OCI-LY7 (cell line): ENCODE data around the gene NELFCD. TPM values are rescaled to one million over a fixed set of nuclear protein-coding genes. Genes with fewer than 3 reads are reported as not detected.
A peak's percentile ranks its signal among the peaks of the same experiment; 100 is the strongest.

Source experiments
- BruUV-seq: library from RNA; stranded (reverse); fragments of 400-500 nt; replicated peaks from 2 replicates; lab custom pipeline; 2021; lab: Mats Ljungman, UMichigan
- CTCF ChIA-PET: fragments of 300-600 bp; sonication (Branson Sonifier 250); formaldehyde crosslinking; loops from one replicate; lab custom pipeline; 2022; ENCODE audit warnings: antibody characterized with exemption; ENCODE audit not compliant: unreplicated experiment; lab: Charles Lee
- POLR2A ChIA-PET: fragments of 300-600 bp; sonication (Branson Sonifier 250); formaldehyde crosslinking; loops from one replicate; lab custom pipeline; 2022; ENCODE audit warnings: antibody characterized with exemption; lab: Charles Lee
- DNase-seq: peaks from one replicate; pipeline ENCODE4 v3.0.0-alpha.2; 2015; ENCODE audit warnings: low spot score
- H2AFZ ChIP-seq: fragments of 200-600 bp; sonication (generic), shearing (Covaris generic); 2 replicates; pipeline ENCODE4 v1.6.1; 2014; ENCODE audit warnings: mild to moderate bottlenecking, antibody characterized with exemption, low read length, moderate library complexity
- H3K27ac ChIP-seq: fragments of 200-600 bp; sonication (generic); 2 replicates; pipeline ENCODE4 v1.5.1; 2014; ENCODE audit warnings: mixed run types, low read depth, mild to moderate bottlenecking, moderate library complexity, low read length, inconsistent platforms; ENCODE audit not compliant: poor library complexity, severe bottlenecking
- H3K36me3 ChIP-seq: fragments of 200-600 bp; sonication (generic); 2 replicates; pipeline ENCODE4 v1.6.1; 2014; ENCODE audit warnings: mild to moderate bottlenecking, antibody characterized with exemption, low read length, moderate library complexity, mixed read lengths; ENCODE audit not compliant: insufficient read depth
- H3K4me1 ChIP-seq: fragments of 200-600 bp; sonication (generic); 2 replicates; pipeline ENCODE4 v1.5.1; 2014; ENCODE audit warnings: mild to moderate bottlenecking, low read length; ENCODE audit not compliant: insufficient read depth, poor library complexity, severe bottlenecking
- H3K4me2 ChIP-seq: fragments of 200-600 bp; sonication (generic); 2 replicates; pipeline ENCODE4 v1.6.1; 2014; ENCODE audit warnings: mild to moderate bottlenecking, low read length
- H3K4me3 ChIP-seq: fragments of 200-600 bp; sonication (generic); 2 replicates; pipeline ENCODE4 v1.5.1; 2014; ENCODE audit warnings: mild to moderate bottlenecking, low read depth, low read length; ENCODE audit not compliant: poor library complexity, severe bottlenecking
- H3K79me2 ChIP-seq: fragments of 200-600 bp; sonication (generic); 2 replicates; pipeline ENCODE4 v1.6.1; 2016; ENCODE audit warnings: low read depth, mild to moderate bottlenecking, low read length, moderate library complexity, mixed read lengths; ENCODE audit not compliant: insufficient read depth
- H3K9me2 ChIP-seq: fragments of 200-600 bp; sonication (generic); 2 replicates; pipeline ENCODE4 v1.6.1; 2016; ENCODE audit warnings: mild to moderate bottlenecking, low read length, mixed read lengths; ENCODE audit not compliant: insufficient read depth
- H3K9me3 ChIP-seq: fragments of 200-600 bp; sonication (generic); 2 replicates; pipeline ENCODE4 v1.6.1; 2014; ENCODE audit warnings: mild to moderate bottlenecking, mixed run types, low read length, mixed read lengths
- H4K20me1 ChIP-seq: fragments of 200-600 bp; sonication (generic); 2 replicates; pipeline ENCODE4 v1.6.1; 2014; ENCODE audit warnings: mild to moderate bottlenecking, antibody characterized with exemption, low read length, moderate library complexity, mixed read lengths; ENCODE audit not compliant: insufficient read depth
- EZH2phosphoT487 ChIP-seq: fragments of 200-600 bp; sonication (generic); IDR thresholded peaks from 2 replicates; pipeline ENCODE4 v1.6.1; 2018; ENCODE audit warnings: low read depth, borderline replicate concordance, mild to moderate bottlenecking, mixed run types, antibody characterized with exemption, low read length, moderate library complexity, mixed read lengths
- intact Hi-C: fragments of 100-400 bp; cut with micrococcal nuclease; formaldehyde crosslinking; loops from one replicate; pipeline ENCODE4 v1.10.0; 2022; ENCODE audit not compliant: unreplicated experiment
- total RNA-seq, 2 experiments: library from RNA; depleted of rRNA in 1 of 2; stranded (reverse); fragments of >200 nt in 1 of 2; shearing (Covaris generic) in 1 of 2; gene quantifications; 2 replicates each; pipeline ENCODE4 v1.2.3, GENCODE V29; 2014 to 2022
- TF ChIP-seq, protein P1 (sequence below): fragments of 200-600 bp; sonication (generic); conservative IDR thresholded peaks from 2 replicates; pipeline ENCODE4 v1.5.1; 2014; ENCODE audit warnings: mild to moderate bottlenecking, antibody characterized with exemption, low read length, moderate library complexity, mixed read lengths

NELFCD gene
- total RNA-seq, 2 experiments from 2014 or later = 90.7 to 143 TPM

DNA sequence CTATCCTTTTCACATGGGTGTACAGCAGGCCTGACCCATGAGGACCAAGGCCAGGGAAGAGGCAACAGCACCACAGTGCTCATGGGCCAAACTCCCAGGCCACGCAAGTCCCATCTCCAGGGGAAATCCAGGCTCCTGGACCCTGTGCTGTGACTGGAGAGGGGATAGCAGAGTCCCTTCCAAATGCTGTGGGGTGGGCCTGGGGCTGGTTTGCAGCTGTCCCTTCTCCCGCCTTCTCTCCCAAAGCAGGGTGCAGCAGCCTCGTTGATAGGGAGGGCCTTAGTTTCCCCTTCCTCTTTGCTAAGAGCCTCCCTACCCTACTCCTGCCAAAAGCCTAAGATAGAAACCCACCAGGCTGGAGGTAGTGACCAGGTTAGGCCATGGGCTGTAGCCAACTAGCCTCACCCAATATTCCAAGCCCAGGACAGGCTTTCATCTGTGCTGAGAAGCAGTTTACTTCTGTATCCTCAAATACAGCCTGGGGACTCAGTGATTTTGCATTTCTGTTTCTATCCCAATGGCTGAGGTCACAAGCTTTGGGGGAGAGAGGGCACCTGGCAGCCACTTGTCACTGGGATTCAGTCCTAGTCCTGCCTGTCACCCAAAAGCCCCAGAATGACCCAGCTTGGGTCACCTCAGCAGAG, 24.6 kb downstream of the NELFCD start:
- Histone ChIP-seq H3K4me2 (peak overlapping the region; percentile 94), H3K27ac (peak overlapping the region; percentile 85), H3K4me1 (peaks cover 68% of the 10 kb centered on the region), H3K4me3 (peak overlapping the region; percentile 74), H4K20me1 (no peaks in the 10 kb centered on the region), H2AFZ (peak overlapping the region; percentile 50; the same call in 1 of the 2 replicates), H3K79me2 (peaks cover 19% of the 10 kb centered on the region; the same call in 1 of the 2 replicates), H3K36me3 (peaks cover 28% of the 10 kb centered on the region), H3K9me3 (no peaks in the 10 kb centered on the region), H3K9me2 (no peaks in the 10 kb centered on the region)
- POLR2A ChIA-PET = interaction anchor here (1.0 to 2.3 kb wide), 2 partner anchors 38 to 98 kb away, joined by 4 to 5 read pairs; no protein-coding TSS in a partner anchor
- DNase-seq = peak; percentile 20
- intact Hi-C loops = loop anchor here (1.0 to 10.0 kb wide), 5 partner anchors 24 to 353 kb away; partner anchors contain the start of genes NELFCD, PRELID3B and ZNF831
- CTCF ChIA-PET = no interaction called here
- TF ChIP-seq, protein P1, sequence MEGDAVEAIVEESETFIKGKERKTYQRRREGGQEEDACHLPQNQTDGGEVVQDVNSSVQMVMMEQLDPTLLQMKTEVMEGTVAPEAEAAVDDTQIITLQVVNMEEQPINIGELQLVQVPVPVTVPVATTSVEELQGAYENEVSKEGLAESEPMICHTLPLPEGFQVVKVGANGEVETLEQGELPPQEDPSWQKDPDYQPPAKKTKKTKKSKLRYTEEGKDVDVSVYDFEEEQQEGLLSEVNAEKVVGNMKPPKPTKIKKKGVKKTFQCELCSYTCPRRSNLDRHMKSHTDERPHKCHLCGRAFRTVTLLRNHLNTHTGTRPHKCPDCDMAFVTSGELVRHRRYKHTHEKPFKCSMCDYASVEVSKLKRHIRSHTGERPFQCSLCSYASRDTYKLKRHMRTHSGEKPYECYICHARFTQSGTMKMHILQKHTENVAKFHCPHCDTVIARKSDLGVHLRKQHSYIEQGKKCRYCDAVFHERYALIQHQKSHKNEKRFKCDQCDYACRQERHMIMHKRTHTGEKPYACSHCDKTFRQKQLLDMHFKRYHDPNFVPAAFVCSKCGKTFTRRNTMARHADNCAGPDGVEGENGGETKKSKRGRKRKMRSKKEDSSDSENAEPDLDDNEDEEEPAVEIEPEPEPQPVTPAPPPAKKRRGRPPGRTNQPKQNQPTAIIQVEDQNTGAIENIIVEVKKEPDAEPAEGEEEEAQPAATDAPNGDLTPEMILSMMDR = no peak
- TF ChIP-seq EZH2phosphoT487 = no peak
- no TSS peak for BruUV-seq

DNA sequence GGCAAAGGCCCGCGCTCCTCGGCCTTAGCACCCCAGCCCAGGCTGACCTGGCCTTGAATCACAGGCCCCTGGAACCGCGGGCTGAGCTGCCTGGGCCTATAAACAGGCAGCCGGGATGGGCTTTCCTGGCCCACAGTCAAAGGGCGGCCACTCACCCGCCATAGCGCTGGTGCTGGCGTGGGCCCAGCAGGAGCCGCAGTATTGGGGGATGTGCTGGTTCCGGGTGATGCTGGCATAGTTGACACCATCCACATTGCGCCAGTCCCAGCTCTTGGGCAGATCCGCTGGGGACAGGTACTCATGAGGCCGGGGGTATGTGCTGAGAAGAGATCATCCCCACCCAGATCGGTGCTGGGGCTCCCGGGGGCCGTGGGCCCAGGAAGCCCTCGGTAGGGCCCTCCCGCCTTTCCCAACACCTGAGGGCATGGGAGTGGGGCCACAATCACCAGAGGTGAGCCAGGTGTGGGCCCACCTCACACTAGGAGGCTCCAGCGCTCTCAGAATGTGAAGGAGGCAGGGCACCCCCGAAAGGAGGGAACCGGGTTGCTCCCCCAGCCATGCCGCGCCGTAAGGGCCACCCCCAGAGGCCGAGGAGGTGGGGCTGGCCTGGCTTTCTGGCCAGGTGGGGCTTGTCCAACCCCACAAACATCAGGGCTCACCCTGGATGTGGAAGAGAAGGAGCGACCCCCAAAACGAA, 25.3 kb downstream of the NELFCD start:
- Histone ChIP-seq H2AFZ (peak overlapping the region; percentile 50; the same call in 1 of the 2 replicates), H3K27ac (peak overlapping the region; percentile 85), H4K20me1 (no peaks in the 10 kb centered on the region), H3K4me2 (peak overlapping the region; percentile 94), H3K36me3 (peaks cover 22% of the 10 kb centered on the region), H3K9me3 (no peaks in the 10 kb centered on the region), H3K4me3 (peak overlapping the region; percentile 74), H3K9me2 (no peaks in the 10 kb centered on the region), H3K4me1 (peaks cover 70% of the 10 kb centered on the region), H3K79me2 (peaks cover 19% of the 10 kb centered on the region; the same call in 1 of the 2 replicates)
- no peak for TF ChIP-seq EZH2phosphoT487
- TF ChIP-seq, protein P1 = no peak
- intact Hi-C loops = loop anchor here (2.0 to 10.0 kb wide), 2 partner anchors 158 to 354 kb away; partner anchors contain the start of gene ZNF831
- peak; percentile 34 for DNase-seq
- POLR2A ChIA-PET = interaction anchor here (1.0 to 2.3 kb wide), 2 partner anchors 37 to 99 kb away, joined by 4 to 5 read pairs; no protein-coding TSS in a partner anchor
- CTCF ChIA-PET = no interaction called here
- TSS peak; percentile 45 for BruUV-seq
